ENCODE results near the gene TMEM74B. TPM values are rescaled to one million over a fixed set of nuclear protein-coding genes. Genes with fewer than 3 reads are reported as not detected.

Gene TMEM74B
- total and polyA plus RNA-seq, 4 donors: 0.14 to 3.4 (median 0.59) TPM

- H3K27me3 ChIP-seq (ENCODE audit: control insufficient read depth in 4 of 4, insufficient read depth in 4 of 4, low read length in 3 of 4): no peaks in the 10 kb centered on the region
- no peak overlapping the region for H3K27ac ChIP-seq (ENCODE audit: low read depth in 1 of 2, low read length in 2 of 2)
- H3K4me1 ChIP-seq (ENCODE audit: control insufficient read depth in 4 of 4, insufficient read depth in 4 of 4, low read length in 3 of 4): no peaks in the 10 kb centered on the region
- H3K36me3 ChIP-seq (ENCODE audit: control insufficient read depth in 4 of 4, insufficient read depth in 3 of 4, low read depth in 1 of 4, low read length in 3 of 4): no peaks in the 10 kb centered on the region
- peak; percentile 21 for DNase-seq (ENCODE audit: low spot score)
- TF ChIP-seq CTCF (IDR thresholded peaks at IDR 0.05; ENCODE audit: low read depth, low read length, missing input control): no peak
- TF ChIP-seq GABPA (IDR thresholded peaks at IDR 0.05 in 1 of 2, conservative IDR thresholded peaks at IDR 0.05 in 1 of 2): no peak
- no peak for TF ChIP-seq SP1 (IDR thresholded peaks at IDR 0.05)
- no peak for TF ChIP-seq ZBTB33 (IDR thresholded peaks at IDR 0.05)
- TF ChIP-seq REST (IDR thresholded peaks at IDR 0.05): no peak
- H3K9me3 ChIP-seq (ENCODE audit: control insufficient read depth in 4 of 4, low read length in 3 of 4): no peaks in the 10 kb centered on the region
- H3K4me3 ChIP-seq (ENCODE audit: low read depth in 1 of 3, low read length in 3 of 3): no peak overlapping the region
- no peak overlapping the region for H3K9ac ChIP-seq (ENCODE audit: low read depth in 1 of 2, low read length in 2 of 2)
- WGBS: 66% methylated on average over 4 of the region's 4 CpGs
These were observed 30.1 kb upstream of the TMEM74B start for GRCh38 chr20:1214838-1215261.

- no peaks in the 10 kb centered on the region for H3K9me3 ChIP-seq (ENCODE audit: control insufficient read depth in 4 of 4, low read length in 3 of 4)
- H3K4me3 ChIP-seq (ENCODE audit: low read depth in 1 of 3, low read length in 3 of 3): no peak overlapping the region
- TF ChIP-seq FOXA1 (IDR thresholded peaks at IDR 0.05) (no peak), TAF1 (conservative IDR thresholded peaks at IDR 0.05) (no peak), NR2F2 (IDR thresholded peaks at IDR 0.05) (no peak), ATF3 (IDR thresholded peaks at IDR 0.05) (no peak), GABPA (IDR thresholded peaks at IDR 0.05 in 1 of 2, conservative IDR thresholded peaks at IDR 0.05 in 1 of 2) (no peak), REST (IDR thresholded peaks at IDR 0.05) (no peak), MAX (IDR thresholded peaks at IDR 0.05) (no peak), EGR1 (IDR thresholded peaks at IDR 0.05; ENCODE audit: low read depth in 2 of 2) (no peak), CTCF (IDR thresholded peaks at IDR 0.05; ENCODE audit: low read depth, low read length, missing input control) (peak; percentile 83), RXRA (IDR thresholded peaks at IDR 0.05) (no peak), SP1 (IDR thresholded peaks at IDR 0.05) (no peak), RAD21 (IDR thresholded peaks at IDR 0.05) (peak; percentile 94 to 97)
- H3K27ac ChIP-seq (ENCODE audit: low read depth in 1 of 2, low read length in 2 of 2): no peak overlapping the region
- H3K4me1 ChIP-seq (ENCODE audit: control insufficient read depth in 4 of 4, insufficient read depth in 4 of 4, low read length in 3 of 4): no peaks in the 10 kb centered on the region
- no peaks in the 10 kb centered on the region for H3K27me3 ChIP-seq (ENCODE audit: control insufficient read depth in 4 of 4, insufficient read depth in 4 of 4, low read length in 3 of 4)
- H3K36me3 ChIP-seq (ENCODE audit: control insufficient read depth in 4 of 4, insufficient read depth in 3 of 4, low read depth in 1 of 4, low read length in 3 of 4): no peaks in the 10 kb centered on the region
- WGBS: 14% methylated on average over 21 of the region's 21 CpGs
- DNase-seq (ENCODE audit: low spot score): peak; percentile 75
- H3K9ac ChIP-seq (ENCODE audit: low read depth in 1 of 2, low read length in 2 of 2): no peak overlapping the region
These were observed 28.0 kb upstream of the TMEM74B start for GRCh38 chr20:1212607-1213396.

Data from liver (tissue), 9 donors.